PFSK-1 (cell line): ENCODE results near the gene ARHGAP30.

Experiments
- TAF1 ChIP-seq: IDR thresholded peaks from 2 replicates; pipeline ENCODE4 v1.6.1; 2012; ENCODE audit warnings: low read length, control low read depth, borderline replicate concordance; ENCODE audit not compliant: insufficient read depth
- TF ChIP-seq, protein P1 (sequence below), 2 experiments: IDR thresholded peaks; 2 replicates each; pipeline versions ENCODE4 v1.6.1 to v1.8.0; 2011 to 2012; ENCODE audit warnings: low read depth in 2 of 2, low read length in 2 of 2, control low read depth in 1 of 2, inconsistent platforms in 1 of 2, mild to moderate bottlenecking in 1 of 2, moderate library complexity in 1 of 2; ENCODE audit not compliant: insufficient read depth in 1 of 2

DNA sequence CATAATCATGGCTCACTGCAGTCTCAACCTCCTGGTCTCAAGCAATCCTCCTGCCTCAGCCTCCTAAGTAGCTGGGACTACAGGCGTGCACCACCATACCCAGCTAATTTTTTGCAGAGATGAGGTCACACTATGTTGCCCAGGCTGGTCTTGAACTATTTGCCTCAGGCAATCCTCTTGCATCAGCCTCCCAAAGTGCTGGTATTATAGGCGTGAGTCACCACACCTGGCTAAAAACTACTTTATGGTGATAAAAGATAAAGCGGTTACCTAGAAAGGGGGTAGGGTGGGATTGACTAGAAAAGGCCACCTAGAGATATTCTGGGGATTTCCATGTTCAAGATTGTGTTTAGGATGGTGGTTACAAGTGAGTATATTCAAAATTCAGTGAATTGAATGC, 35.9 kb downstream of the ARHGAP30 start:
- TF ChIP-seq TAF1 = no peak
- TF ChIP-seq, protein P1, sequence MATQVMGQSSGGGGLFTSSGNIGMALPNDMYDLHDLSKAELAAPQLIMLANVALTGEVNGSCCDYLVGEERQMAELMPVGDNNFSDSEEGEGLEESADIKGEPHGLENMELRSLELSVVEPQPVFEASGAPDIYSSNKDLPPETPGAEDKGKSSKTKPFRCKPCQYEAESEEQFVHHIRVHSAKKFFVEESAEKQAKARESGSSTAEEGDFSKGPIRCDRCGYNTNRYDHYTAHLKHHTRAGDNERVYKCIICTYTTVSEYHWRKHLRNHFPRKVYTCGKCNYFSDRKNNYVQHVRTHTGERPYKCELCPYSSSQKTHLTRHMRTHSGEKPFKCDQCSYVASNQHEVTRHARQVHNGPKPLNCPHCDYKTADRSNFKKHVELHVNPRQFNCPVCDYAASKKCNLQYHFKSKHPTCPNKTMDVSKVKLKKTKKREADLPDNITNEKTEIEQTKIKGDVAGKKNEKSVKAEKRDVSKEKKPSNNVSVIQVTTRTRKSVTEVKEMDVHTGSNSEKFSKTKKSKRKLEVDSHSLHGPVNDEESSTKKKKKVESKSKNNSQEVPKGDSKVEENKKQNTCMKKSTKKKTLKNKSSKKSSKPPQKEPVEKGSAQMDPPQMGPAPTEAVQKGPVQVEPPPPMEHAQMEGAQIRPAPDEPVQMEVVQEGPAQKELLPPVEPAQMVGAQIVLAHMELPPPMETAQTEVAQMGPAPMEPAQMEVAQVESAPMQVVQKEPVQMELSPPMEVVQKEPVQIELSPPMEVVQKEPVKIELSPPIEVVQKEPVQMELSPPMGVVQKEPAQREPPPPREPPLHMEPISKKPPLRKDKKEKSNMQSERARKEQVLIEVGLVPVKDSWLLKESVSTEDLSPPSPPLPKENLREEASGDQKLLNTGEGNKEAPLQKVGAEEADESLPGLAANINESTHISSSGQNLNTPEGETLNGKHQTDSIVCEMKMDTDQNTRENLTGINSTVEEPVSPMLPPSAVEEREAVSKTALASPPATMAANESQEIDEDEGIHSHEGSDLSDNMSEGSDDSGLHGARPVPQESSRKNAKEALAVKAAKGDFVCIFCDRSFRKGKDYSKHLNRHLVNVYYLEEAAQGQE (IDR thresholded peaks at IDR 0.05; ENCODE audit: insufficient read depth in 1 of 2, low read depth in 2 of 2, low read length in 2 of 2) = no peak
